ENCODE data around the gene SF3B6.
A peak's percentile ranks its signal among the peaks of the same experiment; 100 is the strongest.

SF3B6 gene, protein sequence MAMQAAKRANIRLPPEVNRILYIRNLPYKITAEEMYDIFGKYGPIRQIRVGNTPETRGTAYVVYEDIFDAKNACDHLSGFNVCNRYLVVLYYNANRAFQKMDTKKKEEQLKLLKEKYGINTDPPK

DNA sequence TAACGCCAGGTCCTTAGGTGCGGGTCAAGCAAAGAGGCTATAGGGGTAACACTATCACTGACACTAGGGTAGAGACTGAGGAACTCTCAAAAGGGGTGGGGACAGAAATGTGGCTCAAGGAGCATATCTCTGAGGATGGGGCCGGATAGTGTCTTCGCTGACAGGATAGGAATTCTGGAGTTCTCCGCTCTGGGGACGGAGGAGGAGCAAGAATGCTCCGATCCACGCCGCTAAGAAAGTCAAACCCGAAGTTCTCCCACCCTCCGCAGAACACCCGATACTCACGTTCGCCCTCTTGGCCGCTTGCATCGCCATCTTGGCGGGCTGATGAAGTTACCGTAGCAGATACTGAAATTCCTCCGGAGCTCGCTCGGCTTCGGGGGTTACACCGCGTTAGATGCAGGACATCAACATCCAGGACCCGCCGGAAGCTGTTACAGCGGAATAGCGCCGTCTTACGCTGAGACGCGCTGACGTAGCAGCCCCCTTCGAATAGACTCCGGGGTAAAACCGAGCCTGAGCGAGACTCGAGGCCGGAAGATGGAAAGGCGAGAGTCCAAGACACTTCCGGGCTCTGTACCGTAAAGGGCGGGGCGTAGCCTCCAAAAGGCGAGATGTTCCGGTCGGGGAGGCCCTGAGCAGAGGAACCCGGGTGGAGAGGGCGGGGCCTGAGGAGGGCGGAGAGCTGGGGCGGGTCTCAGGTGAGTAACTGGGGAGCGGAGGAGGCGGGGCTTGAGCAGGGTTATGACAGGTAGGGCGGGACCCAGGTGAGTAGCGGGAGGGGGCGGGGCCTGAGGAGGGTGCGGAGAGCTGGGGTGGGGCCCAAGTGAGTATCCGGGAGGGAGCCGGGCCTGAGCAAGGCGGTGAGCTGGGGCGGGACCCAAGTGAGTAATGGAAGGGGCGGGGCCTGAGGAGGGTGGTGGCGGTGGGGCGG, at the start of gene SF3B6:
TSS of gene SF3B6 (minus strand) at position 412 of the 934 bp plus-strand sequence. CDS start at position 315, 97 bp downstream.
- peak within 1 kb of the TSS; percentile 79 for H3K4me3 ChIP-seq (ENCODE audit: low read depth, low read length)
- TF ChIP-seq, protein P1, sequence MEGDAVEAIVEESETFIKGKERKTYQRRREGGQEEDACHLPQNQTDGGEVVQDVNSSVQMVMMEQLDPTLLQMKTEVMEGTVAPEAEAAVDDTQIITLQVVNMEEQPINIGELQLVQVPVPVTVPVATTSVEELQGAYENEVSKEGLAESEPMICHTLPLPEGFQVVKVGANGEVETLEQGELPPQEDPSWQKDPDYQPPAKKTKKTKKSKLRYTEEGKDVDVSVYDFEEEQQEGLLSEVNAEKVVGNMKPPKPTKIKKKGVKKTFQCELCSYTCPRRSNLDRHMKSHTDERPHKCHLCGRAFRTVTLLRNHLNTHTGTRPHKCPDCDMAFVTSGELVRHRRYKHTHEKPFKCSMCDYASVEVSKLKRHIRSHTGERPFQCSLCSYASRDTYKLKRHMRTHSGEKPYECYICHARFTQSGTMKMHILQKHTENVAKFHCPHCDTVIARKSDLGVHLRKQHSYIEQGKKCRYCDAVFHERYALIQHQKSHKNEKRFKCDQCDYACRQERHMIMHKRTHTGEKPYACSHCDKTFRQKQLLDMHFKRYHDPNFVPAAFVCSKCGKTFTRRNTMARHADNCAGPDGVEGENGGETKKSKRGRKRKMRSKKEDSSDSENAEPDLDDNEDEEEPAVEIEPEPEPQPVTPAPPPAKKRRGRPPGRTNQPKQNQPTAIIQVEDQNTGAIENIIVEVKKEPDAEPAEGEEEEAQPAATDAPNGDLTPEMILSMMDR (IDR thresholded peaks at IDR 0.05; ENCODE audit: low read depth, low read length) = no peak
- TF ChIP-seq, protein P2, sequence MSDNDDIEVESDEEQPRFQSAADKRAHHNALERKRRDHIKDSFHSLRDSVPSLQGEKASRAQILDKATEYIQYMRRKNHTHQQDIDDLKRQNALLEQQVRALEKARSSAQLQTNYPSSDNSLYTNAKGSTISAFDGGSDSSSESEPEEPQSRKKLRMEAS (IDR thresholded peaks at IDR 0.05; ENCODE audit: low read depth, low read length) = peak; percentile 51
- TF ChIP-seq POLR2A (IDR thresholded peaks at IDR 0.05; ENCODE audit: extremely low read depth, insufficient read length) (peak; percentile 91), MYC (IDR thresholded peaks at IDR 0.05; ENCODE audit: low read depth, low read length) (peak; percentile 72)
- peak; percentile 100 for DNase-seq (ENCODE audit: low read depth)

DNA sequence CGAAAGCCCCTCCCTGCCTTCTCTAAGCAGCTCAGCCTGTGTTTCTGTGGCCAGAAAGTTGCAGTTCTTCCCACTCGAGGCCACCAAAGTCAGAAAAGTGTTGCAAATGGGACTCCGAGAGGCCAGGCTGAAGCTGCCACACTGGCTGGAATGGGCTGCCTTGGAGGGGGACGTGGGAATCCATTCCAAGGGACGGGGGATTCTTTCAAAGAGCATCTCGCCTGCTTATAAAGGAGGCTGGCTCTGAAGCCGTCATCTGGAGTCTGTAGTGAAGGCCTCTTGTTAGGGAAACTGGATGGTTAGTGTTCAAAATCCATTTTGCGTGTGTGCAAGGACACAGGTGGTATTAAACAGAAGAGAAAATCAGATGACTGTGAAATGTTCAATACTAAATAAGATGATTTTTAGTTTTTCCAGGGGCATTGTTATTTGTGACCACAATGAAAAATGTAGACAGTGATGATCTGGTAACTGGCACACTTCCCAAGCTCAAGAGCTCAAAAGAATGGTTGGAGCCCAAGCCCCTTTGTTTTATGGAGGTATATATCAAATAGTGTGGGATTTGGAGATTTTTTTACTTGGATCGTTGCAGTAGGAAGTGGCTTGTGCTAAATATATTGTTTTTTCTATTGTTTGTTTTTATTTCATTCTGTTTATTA, 47.9 kb upstream of the SF3B6 start:
- DNase-seq (ENCODE audit: low read depth) = no peak
- peak overlapping the region; percentile 68 for H3K4me3 ChIP-seq (ENCODE audit: low read depth, low read length)
- TF ChIP-seq, protein P2 (IDR thresholded peaks at IDR 0.05; ENCODE audit: low read depth, low read length) = no peak
- TF ChIP-seq, protein P1 (IDR thresholded peaks at IDR 0.05; ENCODE audit: low read depth, low read length) = no peak
- TF ChIP-seq MYC (IDR thresholded peaks at IDR 0.05; ENCODE audit: low read depth, low read length) (no peak), POLR2A (IDR thresholded peaks at IDR 0.05; ENCODE audit: extremely low read depth, insufficient read length) (no peak)

DNA sequence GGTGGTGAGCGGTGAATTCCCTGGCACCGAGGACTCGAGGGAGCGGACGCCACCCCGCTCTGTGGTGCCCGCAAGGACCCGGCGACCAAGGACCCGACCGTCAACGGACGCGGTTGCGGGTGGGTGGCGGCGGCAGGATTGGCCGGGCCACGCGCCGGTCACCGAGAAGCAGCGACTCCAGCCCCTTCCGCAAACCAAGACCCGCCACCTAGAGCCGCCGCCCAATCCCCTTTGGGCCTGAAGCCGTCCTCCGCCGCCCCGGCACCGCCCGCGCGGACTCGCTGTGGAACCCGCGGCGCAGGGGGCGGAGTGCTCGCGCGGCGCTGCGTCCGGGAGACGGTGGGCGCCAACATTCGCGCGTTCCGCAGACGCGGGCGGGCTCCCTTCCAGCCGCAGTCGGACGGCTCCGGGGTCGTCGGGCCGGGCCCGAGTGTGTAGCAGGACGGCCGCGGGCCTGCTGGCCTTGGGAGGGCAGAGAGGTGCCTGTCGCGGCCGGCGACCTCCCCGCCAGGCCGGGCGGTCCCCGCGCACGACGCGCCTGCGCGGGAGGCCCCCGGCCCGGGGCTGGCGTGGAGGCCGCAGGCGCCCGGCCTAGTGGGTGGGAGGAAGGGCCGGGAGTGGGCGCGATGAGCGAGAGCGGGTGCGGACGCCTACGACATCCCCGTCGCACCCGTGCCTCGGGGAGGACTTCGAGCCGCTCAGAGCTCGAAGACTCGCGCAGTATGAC, 47.2 kb upstream of the SF3B6 start, which contains the start of the genes FAM228B and PFN4:
TSS of gene FAM228B (plus strand) at position 275 of the 727 bp plus-strand sequence. CDS start 893 bp downstream, outside the sequence.
TSS of gene PFN4 (minus strand) at position 140 of the 727 bp plus-strand sequence. CDS start 799 bp downstream, outside the sequence.
- peak within 1 kb of the TSS; percentile 68 for H3K4me3 ChIP-seq (ENCODE audit: low read depth, low read length)
- TF ChIP-seq, protein P2 (IDR thresholded peaks at IDR 0.05; ENCODE audit: low read depth, low read length) = peak; percentile 17; the same call in 1 of the 2 replicates
- no peak for TF ChIP-seq MYC (IDR thresholded peaks at IDR 0.05; ENCODE audit: low read depth, low read length)
- TF ChIP-seq, protein P1 (IDR thresholded peaks at IDR 0.05; ENCODE audit: low read depth, low read length) = no peak
- TF ChIP-seq POLR2A (IDR thresholded peaks at IDR 0.05; ENCODE audit: extremely low read depth, insufficient read length) = peak; percentile 59
- peak; percentile 91 for DNase-seq (ENCODE audit: low read depth)

DNA sequence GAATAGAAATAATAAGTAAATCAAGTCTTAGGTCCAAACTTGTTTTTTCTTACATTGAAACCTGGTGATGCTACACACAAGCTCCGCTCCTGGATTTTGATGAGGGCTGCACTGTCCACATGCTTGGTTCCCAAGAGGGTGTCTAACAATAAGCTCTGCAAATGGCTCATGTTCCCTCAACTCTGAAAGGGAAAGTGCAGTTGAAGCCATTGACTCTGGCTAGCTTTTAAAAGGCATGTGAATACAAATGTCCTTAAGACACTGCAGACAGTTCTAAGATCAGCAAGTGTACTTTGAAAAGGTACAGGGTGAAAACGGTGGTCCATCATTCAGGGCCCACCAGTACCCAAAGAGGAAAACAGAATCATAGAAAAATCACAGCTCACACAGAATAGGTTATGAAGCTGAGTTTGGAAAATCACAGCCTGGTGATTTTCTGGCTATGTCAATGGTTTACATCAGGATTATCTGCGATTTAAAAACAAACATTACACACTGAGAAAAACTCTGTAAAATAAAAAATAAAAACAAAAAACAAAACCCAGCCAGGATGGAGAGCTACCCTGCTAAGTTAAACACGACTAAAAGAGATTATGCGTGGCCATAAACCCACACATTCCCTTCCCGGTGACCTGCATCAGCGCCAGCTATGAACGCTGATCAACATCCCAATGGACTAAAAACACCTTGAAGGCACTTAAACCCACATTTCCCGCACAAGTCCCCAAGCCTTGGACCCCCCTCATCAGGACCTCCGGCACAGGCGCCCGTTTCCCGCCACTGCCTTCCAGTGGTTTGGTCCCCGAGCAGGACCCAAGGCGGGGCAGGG, 46.5 kb upstream of the SF3B6 start:
- DNase-seq (ENCODE audit: low read depth) = peak; percentile 19
- TF ChIP-seq MYC (IDR thresholded peaks at IDR 0.05; ENCODE audit: low read depth, low read length) = no peak
- no peak for TF ChIP-seq POLR2A (IDR thresholded peaks at IDR 0.05; ENCODE audit: extremely low read depth, insufficient read length)
- TF ChIP-seq, protein P2 (IDR thresholded peaks at IDR 0.05; ENCODE audit: low read depth, low read length) = no peak
- TF ChIP-seq, protein P1 (IDR thresholded peaks at IDR 0.05; ENCODE audit: low read depth, low read length) = no peak
- peak overlapping the region; percentile 65 for H3K4me3 ChIP-seq (ENCODE audit: low read depth, low read length)

Measured in NB4 (cell line).